ENCODE results near the gene PCOLCE2.
A peak's percentile ranks its signal among the peaks of the same experiment; 100 is the strongest.

The PCOLCE2 gene

GRCh38 chr3:142863930-142864920 lies 24.7 kb downstream of the PCOLCE2 start:
- peak; percentile 32 for DNase-seq

- DNase-seq = peak; percentile 16
Observed at GRCh38 chr3:142863010-142863817, 25.7 kb downstream of the PCOLCE2 start.

- no peak for DNase-seq
Observed at GRCh38 chr3:142861926-142862325, 27.0 kb downstream of the PCOLCE2 start.

GRCh38 chr3:142858043-142858442 lies 30.8 kb downstream of the PCOLCE2 start:
- no peak for DNase-seq

GRCh38 chr3:142857056-142857455 lies 31.8 kb downstream of the PCOLCE2 start:
- DNase-seq = no peak

- DNase-seq = peak; percentile 80
Observed at GRCh38 chr3:142853270-142854168, 35.4 kb downstream of the PCOLCE2 start.

- DNase-seq = peak; percentile 19
Observed at GRCh38 chr3:142852009-142852408, 36.9 kb downstream of the PCOLCE2 start.

- DNase-seq = peak; percentile 88
Observed at GRCh38 chr3:142850395-142851023, 38.4 kb downstream of the PCOLCE2 start.

- DNase-seq = no peak
Observed at GRCh38 chr3:142849148-142849547, 39.7 kb downstream of the PCOLCE2 start.

- DNase-seq = no peak
Observed at GRCh38 chr3:142846779-142847577, 41.9 kb downstream of the PCOLCE2 start.

GRCh38 chr3:142844339-142844977 lies 44.4 kb downstream of the PCOLCE2 start:
- peak; percentile 55 for DNase-seq

- DNase-seq = no peak
Observed at GRCh38 chr3:142839831-142840230, 49.1 kb downstream of the PCOLCE2 start.

- DNase-seq = no peak
Observed at GRCh38 chr3:142837526-142837925, 51.4 kb downstream of the PCOLCE2 start.

GRCh38 chr3:142828703-142829305 lies 60.1 kb downstream of the PCOLCE2 start:
- peak; percentile 65 for DNase-seq

- DNase-seq = no peak
Observed at GRCh38 chr3:142819179-142819578, 69.7 kb downstream of the PCOLCE2 start.

GRCh38 chr3:142818651-142819050 lies 70.2 kb downstream of the PCOLCE2 start:
- DNase-seq = no peak

GRCh38 chr3:142817897-142818296 lies 71.0 kb downstream of the PCOLCE2 start:
- no peak for DNase-seq

- no peak for DNase-seq
Observed at GRCh38 chr3:142817356-142817755, 71.5 kb downstream of the PCOLCE2 start.

GRCh38 chr3:142815803-142816202 lies 73.1 kb downstream of the PCOLCE2 start:
- DNase-seq = no peak

- DNase-seq = no peak
Observed at GRCh38 chr3:142809259-142809658, 79.6 kb downstream of the PCOLCE2 start.

Measured in fibroblast of skin of right quadriceps (primary cell).